HG02943 (cell line): Measurements from ENCODE around the gene FAM124A.

Experiments used
- ATAC-seq: cut with Tn5 transposase; IDR thresholded peaks from one replicate; pipeline ENCODE4 v1.9.1; 2021; ENCODE audit warnings: mild to moderate bottlenecking, low read depth, moderate library complexity; ENCODE audit not compliant: unreplicated experiment

The FAM124A gene

DNA sequence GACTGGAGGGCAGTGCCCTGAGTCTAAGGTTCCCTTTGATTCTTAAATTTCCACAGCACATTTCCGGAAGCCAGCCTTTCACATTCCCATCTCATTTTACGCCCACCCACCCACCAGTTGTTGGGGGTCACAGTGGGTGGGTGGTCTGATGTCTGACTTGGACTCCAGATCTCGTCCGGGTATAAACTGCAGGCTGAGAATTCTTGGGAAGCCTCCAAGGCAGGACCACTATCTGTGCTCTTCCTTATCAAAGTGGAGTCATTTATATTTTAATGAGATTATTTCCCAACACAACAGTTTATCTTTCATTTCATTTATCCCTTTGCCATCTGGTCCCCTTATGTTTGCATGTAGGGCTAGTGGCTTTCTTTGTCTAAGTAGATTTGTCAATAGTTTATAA is 3.6 kb upstream of the FAM124A start:
- ATAC-seq: no peak

DNA sequence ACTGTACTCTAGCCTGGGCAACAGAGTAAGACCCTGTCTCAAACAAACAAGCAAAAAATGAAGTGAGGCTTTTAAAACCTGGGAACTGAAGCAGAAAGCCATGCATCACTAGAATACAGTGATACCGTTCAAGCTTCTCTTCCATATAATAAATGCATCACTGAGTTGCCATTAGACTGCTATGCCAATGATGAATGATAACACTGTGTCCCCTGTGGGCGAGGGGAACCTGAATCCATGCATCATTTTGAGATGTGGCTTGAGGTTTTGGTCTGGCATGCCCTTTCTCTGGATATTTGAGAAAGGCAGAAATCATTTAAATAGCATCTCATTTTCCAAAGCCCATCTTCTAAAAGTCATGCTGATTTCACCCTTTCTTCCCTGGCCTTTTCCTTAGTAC is 1.5 kb upstream of the FAM124A start:
- ATAC-seq: no peak

DNA sequence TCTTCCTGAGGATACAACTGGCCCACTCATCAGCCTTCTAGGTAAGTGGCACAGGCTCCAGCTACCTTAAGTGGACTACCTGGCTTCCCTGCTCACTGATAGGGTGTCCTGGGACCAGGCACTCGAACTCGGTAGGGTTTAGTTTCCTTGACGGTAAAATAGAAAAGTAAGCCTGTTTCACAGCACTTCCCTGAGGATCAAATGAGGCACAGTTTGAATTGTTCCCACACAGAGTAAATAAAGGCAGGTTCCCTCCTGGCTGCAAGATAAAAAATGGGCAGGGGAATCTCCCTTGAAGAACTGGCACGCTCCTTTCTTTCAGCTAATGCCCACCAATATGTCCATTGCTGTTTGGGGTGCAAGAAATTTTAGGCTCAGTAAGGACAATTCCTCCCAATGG is 1.1 kb upstream of the FAM124A start:
- ATAC-seq: no peak

DNA sequence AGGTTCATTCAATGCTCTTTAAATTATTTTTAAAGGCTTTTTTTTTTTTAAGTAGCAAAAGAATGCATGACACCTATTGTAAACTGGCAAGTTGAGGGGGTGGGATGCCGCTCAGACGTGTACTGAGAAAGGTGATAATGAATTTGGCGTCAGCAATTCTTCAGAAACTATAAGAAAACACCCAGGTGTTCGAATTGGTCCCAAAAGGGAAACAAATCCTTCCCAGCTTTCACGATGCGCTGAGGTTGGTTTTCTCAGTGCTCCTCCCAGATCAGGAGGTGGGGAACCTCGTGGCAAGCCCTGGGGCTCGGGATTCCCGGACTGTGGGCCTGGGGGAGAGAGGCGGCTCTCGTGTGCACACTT is 543 bp upstream of the FAM124A start:
- ATAC-seq: no peak

DNA sequence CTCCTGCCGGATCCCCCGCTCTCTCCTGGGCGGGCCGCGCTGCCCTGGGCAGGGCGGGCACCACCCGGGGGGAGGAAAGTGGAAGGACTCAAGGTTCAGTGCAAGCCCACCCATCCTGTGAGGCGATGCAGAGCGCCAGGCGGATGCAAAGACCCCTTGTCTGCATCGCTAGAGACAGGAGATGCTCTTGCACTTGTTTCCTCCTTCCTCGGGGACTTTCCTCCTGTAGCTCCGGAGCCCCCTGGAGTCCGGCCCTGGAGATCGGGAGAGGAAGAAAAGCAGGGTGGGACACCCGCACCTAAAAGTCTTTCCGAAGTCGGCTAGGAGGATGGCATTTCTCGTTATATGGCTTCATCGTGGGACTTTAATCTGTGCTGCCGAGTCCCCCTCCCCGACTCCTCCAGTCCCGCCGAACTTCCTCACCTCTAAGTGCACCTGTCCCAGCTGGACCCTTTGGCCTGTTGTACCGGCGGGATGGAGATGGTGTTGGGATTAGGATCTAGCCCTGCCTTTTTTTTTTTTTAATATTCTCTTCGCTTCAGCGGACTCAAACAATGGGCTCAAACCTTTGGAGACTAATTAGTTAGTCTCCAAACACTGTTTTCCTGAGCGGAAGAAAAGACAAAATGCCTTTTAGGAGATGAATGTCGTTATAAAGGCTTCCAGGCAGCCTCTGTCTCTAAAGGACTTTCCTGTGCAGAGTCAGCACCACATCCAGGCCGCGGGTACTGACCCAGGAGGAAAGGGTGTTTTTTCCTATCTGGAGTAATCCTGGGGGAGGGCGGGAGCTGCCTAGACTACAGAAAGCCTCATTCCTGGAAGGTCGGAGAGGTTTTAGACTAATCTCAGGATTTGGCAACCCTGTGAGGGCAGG is 725 bp downstream of the FAM124A start:
- no peak for ATAC-seq

DNA sequence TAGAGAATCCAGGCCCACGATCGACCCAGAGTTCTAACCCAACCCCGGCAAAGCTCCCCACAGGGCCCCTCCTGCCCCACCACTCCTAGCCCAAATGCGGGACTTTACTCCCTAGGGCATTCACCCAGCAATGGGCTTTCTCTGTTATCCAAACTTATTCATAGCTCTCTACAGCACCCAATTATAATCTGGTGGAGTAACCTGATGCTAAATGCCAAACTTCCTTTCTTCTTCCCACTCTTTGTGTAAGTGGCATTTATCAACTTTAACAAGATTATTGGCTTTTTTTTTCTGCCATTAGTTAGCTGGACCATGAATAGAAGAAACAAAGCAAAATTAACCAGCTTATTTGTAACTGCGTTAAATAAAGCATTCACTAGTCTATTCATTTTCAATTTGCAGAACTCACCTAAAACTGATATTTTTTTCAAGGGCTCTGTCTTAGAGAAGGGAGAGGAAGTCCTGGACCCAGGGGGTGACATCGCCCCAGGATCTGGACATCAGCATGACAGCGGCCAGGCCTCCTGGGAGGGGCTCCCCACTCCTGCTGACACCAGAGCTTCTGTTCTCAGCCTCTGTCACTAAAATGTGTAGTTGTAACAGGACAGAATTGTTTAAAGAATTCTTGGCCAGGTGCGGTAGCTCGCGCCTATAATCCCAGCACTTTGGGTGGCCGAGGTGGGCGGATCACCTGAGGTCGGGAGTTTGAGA is 1.5 kb downstream of the FAM124A start:
- ATAC-seq: no peak

DNA sequence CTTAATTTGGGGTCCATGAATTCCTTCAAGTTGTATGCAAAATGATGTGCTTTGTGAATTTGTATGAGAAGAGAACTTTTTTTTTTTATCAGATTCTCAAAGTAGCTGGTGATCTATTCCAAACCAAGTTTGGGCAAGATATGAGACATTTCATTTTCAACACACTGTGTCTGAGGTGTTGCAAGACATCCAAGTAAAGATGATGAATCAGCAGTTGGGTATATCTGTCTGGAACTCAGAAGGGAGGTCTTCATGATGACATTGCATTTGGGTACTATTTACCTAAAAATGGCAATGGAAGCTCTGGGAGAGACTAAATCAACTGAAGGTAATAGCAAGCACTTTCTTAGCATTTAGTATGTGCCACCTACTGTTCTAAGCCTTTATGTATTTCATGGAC is 2.8 kb downstream of the FAM124A start:
- no peak for ATAC-seq

DNA sequence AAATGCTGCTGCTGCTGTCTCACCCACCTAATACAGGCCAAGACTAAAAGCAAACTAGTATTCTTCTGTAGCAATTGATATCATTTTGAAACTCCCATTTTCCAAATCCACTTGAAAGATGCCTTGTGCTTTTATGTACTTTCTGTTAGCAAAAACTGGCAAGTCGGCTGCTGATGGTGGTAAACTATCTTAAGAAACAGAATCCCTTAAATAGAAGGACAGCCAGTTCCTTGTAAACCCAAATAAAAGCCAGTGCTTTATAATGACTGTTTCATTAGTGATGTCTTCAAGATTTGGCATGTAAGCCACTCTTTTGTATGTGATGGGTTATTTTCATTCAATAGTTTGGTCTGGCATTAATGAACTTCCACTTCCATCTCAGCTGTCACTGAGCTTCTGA is 5.2 kb downstream of the FAM124A start:
- no peak for ATAC-seq

DNA sequence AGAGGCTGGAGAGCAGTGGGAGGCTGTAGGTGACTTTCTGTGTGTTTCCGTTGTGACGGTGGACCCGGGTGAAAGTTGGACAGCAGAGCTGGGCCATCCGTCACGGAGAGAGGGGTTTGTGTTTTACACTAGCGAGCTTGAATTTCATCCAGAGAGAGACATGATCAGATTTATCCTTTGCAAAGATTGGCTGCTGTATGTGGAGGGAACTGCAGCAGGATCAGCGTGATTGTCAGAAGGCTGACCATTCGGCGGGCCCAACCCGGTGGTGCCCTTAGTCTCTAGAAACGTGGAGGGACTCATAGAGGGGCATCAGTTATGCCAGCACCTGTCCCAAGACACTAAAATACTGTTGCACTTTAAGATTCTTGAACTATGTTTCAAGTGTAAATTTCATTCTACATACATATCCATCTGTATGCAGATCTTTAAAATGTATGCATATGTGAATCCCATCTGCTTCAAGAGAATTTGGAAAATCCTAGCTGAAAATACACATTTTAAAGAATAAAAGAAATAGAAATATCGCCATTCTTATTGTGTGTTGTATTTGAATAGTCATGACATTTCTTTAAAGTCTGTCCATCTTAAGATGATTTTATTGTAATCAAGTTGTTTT is 7.0 kb downstream of the FAM124A start:
- no peak for ATAC-seq

DNA sequence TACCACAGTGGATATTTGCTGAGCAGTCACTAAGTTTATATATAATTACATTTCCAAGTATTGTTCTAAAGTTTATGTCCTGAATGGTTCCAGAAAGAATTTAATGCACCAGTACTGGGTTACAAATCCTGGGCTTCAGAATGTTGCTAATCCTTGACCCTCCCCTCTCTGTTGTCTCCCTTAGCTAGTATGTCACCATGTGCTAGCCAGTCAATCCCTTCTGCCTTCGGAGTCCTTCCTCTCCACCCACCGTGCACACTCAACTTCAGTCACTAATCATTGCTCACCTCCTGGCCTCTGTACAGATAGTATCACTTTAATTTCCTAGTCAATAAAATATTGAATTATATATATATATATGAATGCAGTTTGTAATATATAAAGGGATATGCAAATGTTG is 7.5 kb downstream of the FAM124A start:
- no peak for ATAC-seq

DNA sequence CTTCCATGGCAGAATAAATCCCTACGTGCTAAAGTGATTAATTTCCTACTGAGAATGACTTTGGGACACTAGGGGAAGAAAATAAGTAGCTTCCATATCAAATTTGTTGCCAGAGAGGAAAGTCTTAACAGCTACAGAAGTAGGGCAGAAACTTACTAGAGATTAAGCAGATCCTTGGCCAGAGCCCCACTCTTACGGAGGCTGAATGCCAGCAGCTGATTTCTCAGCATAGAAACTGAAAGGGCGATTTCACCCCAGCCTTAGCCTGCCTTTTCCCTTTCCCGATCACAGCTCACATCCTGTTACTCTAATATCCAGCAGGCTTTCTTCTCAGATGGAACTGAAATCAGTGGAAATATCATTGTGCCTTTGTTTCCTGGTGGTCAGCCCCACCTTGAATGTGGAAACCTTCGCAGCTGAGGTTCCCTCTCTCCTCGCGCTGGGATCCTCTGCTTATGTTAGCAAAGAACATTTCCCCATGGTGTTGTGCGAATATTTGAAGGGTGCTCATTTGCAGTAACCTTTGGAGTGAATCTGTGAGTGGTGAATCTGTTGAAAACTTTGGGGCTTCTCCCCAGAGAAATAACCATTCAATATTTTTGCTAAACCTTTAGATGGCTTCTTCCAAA is 8.4 kb downstream of the FAM124A start:
- no peak for ATAC-seq

DNA sequence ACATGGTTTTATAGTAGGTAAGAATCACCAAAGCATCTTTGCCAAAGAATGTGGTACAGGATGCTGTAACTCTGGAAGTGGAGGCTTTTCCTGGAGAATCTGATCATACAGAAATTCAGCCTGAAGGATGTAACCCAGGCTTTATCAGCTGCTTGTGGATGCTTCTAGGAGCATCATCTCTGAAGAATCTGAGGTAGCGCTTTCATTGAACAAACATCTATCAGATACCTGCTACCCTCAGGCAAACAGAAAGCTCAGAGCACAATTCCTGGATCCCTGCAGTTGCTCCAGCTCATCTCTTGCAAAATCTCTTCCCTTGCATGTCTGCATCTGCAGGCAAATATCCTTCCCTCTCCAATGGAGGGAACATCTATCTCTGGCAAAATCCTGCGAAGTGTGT is 9.3 kb downstream of the FAM124A start:
- ATAC-seq: no peak

DNA sequence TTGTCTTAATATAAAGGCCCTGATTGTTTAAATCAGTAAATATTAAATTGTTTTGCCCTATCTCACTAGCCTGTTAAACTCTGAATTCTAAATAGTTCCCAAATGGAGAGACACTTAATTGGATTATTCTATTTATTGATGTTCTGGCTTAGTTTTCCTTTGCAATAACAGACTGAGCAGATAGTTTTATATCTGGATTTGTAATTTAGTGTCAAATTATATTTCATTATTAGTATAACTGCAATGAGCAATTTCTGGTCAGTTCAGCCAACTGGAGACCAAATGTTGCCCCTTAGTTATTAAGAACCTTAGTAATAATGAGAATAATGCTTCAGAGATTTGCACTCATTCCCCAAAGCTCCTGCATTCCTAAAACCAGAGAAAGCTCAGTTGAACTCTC is 10.1 kb downstream of the FAM124A start:
- ATAC-seq: no peak

DNA sequence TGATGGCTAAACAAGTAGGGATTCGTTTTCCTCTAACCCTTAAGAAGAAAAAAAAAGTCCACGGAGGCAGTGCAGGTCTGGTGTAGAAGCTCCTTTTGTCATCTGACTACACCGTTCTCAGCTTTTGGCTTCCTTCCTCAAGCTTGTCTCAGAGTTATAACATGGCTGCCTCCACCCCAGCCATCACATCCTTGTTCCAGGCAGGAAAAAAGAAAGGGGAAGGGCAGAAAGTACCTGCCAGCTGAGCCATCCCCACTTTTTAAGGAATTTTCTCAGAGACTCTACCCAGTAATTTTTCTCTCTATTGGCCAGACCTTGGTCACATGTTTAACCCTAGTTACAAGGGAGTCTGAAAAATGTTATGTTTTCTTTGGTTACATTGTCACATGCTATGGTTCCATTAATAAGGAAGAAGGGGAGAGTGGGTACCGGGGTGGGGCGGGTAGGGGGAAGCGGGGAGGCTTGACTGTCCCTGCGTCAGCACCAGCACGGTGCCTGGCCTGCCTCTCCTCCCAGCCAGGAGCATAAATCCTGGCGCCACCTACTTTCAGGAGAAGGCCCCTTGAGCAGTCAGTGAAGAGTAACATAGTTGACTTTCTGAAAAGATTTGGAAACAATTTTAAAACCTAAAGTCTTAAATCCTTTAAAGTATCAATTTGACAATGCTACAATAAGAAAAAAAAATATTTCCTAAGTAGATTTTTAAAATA is 11.1 kb downstream of the FAM124A start:
- no peak for ATAC-seq

DNA sequence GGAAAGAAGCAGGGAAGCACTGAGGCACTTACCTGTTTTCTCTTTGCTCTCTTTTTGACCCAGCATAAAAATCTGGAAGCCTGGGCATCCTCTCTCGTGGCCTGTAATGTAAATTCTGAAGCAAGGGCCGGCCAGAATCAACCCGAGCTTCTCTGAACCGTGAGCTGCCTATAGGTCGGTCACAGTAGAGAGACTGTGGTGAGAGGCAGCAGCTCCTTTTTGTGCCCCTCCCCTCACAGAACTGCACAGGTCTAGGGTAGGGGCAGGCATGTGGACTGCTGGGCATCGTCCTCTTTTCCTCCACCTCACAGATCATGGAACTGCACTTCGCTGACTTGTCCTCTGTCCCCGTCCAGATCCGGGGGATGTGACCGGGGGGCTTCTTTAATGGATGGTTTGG is 12.5 kb downstream of the FAM124A start:
- no peak for ATAC-seq

DNA sequence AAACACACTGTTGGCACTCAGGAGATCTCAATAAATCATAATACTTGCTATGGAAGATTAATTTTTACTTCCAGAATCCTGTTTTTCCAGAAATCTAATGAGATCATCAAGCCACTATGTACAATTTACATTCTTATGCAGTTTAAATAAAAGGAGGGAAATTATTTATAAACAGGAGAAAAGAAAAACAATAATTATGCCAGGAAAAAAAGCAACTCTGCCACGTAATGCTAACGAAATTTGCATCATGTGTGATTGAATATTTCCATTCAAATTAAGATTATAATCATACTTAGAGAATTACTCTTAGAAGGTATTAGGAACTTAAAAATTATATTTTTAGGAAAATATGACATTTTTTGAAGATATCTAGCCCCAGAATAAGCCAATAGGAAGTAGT is 13.0 kb downstream of the FAM124A start:
- ATAC-seq: no peak

DNA sequence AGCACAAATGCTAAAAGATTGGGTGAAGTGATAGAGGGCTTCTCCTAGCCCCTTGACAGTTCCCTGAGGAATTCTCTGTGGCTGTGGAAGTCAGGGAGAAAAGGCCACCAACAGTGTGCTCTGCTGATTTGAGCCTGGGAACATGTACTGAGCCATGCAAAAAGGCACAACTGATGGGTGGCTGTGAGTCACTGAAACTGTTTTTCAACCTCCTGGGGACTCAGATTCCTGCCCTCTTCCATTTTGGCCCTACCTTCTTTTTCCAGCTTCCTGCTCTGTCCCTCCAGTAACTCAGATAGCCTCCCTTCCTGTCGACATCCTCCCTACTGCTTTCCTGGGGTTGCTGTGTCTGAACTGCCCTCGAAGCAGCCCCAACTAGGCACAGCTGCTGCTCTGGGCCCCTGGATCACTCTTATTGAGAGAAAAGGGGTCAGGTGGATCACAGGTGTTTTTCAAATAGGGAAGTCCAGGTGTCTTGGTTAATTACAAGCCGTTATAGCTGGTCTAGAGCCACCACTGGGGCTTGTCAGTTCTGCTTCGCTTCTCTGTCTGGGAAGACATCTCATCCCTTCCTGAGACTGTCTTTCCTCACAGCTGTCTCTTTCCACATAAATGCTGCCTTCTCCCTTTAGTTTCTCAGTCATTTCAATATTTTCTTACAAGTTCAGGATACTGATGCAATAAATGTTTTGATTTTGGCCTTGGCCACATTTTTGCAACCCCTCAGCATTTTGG is 13.7 kb downstream of the FAM124A start:
- ATAC-seq: no peak

DNA sequence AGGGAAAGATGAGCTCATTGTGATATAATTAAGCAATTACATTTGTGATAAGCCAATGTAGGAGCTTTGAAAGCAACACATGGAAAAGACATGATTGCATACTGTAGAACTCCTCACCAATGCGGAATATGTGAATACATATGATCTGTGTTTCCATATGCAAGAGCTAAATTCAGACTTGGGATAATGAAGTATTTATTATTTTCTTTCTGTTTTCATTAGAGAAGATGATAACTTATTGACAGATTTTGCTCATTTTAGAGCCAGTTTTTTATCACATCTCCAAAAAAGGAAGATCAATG is 14.2 kb downstream of the FAM124A start:
- no peak for ATAC-seq

DNA sequence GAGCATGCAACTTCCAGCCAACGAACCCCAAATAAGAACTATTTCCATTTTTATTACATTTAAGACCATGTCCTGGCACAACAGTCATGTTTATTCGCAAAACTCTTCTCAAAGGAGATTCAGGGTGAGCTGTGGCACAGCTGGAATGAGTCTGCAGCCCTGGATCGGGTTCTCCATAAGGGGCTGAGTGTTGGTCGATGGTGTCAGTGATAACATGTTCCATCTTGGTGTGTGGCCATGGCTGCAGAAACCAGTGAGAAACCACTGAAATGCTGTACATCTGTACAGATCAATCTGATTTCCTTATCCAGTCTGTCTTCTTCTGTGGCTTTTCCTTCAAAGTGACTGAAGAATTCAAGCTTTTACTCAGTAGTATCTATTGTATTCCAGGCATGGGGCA is 15.2 kb downstream of the FAM124A start:
- ATAC-seq: no peak

DNA sequence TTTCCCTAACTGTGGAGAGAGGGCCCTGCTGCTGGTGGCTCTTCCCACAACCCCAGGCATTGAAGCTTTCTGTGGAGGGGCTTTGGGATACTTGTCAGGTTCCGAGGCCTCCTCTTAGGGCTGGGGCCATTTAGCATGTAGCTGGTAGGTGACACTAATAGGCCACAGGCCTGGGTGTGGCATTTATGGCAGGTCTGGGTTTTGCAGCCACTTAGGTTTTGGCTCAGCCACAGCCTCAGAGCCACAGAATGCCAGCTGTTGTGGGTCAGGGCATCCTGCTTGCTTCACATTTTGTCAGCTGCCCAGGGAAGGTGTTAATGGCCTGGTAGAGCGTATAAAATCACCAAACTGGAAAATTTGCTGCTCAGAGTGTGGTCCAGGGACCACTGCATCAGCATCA is 15.7 kb downstream of the FAM124A start:
- no peak for ATAC-seq
